A673 (cell line): ENCODE measurements around the gene AQP6.

Experiments
- CTCF ChIP-seq: fragments of 300-800, 200-600 bp; sonication (generic); conservative IDR thresholded peaks from 2 replicates; pipeline ENCODE4 v1.5.1; 2017; ENCODE audit warnings: low read depth, mild to moderate bottlenecking, antibody characterized with exemption, low read length, moderate library complexity, mixed read lengths
- EZH2 ChIP-seq: fragments of 200-600 bp; sonication (generic); IDR thresholded peaks from 2 replicates; pipeline ENCODE4 v1.6.1; 2017; ENCODE audit warnings: borderline replicate concordance, low read depth, mild to moderate bottlenecking, mixed read lengths, antibody characterized with exemption, low read length; ENCODE audit not compliant: poor library complexity, severe bottlenecking

- TF ChIP-seq CTCF (no peak), EZH2 (no peak)
Measured at GRCh38 chr12:50017641-50018040, 44.9 kb downstream of the AQP6 start.
